Body of pancreas (tissue), 4 donors: ENCODE measurements around the gene SOCS2.

Experiments
- POLR2A ChIP-seq, 3 donors: fragments of 450-650 bp; IDR thresholded peaks; one replicate each; pipeline ENCODE4 v1.6.1; 2016; ENCODE audit warnings: antibody characterized with exemption in 3 of 3, mild to moderate bottlenecking in 2 of 3
- TF ChIP-seq, protein P1 (sequence below), 7 experiments: fragments of 450-650 bp in 4 of 7; fragments of 200-600 bp in 3 of 7; sonication (generic) in 3 of 7; IDR thresholded peaks; one replicate each; pipeline ENCODE4 v1.5.1; 2016 to 2019; ENCODE audit warnings: antibody characterized with exemption in 7 of 7

- TF ChIP-seq, protein P1, sequence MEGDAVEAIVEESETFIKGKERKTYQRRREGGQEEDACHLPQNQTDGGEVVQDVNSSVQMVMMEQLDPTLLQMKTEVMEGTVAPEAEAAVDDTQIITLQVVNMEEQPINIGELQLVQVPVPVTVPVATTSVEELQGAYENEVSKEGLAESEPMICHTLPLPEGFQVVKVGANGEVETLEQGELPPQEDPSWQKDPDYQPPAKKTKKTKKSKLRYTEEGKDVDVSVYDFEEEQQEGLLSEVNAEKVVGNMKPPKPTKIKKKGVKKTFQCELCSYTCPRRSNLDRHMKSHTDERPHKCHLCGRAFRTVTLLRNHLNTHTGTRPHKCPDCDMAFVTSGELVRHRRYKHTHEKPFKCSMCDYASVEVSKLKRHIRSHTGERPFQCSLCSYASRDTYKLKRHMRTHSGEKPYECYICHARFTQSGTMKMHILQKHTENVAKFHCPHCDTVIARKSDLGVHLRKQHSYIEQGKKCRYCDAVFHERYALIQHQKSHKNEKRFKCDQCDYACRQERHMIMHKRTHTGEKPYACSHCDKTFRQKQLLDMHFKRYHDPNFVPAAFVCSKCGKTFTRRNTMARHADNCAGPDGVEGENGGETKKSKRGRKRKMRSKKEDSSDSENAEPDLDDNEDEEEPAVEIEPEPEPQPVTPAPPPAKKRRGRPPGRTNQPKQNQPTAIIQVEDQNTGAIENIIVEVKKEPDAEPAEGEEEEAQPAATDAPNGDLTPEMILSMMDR (IDR thresholded peaks at IDR 0.05), result no peak
- no peak for TF ChIP-seq POLR2A (IDR thresholded peaks at IDR 0.05)
Measured at GRCh38 chr12:93616584-93617101, 44.2 kb downstream of the SOCS2 start.
